HepG2 (cell line): Measurements from ENCODE around the gene RBM25. TPM values are rescaled to one million over a fixed set of nuclear protein-coding genes. Genes with fewer than 3 reads are reported as not detected.

ENCODE experiments used
- ATAC-seq: fragments of 200-7000 bp; cut with Tn5 transposase; 3 replicates; pipeline ENCODE4 v1.9.1; 2020; ENCODE audit warnings: mild to moderate bottlenecking, moderate library complexity
- BruUV-seq: library from RNA; stranded (reverse); fragments of 400-500 nt; replicated peaks from 2 replicates; lab custom pipeline; 2021; lab: Mats Ljungman, UMichigan
- CTCF ChIA-PET: fragments of 300-600 bp; formaldehyde crosslinking; extraction: SDS; loops from one replicate; lab custom pipeline; 2021; ENCODE audit warnings: low total read pairs, inconsistent platforms, low intra/inter-chr PET ratio; lab: Yijun Ruan, JAX
- POLR2A ChIA-PET: fragments of 350-600 bp; sonication (Branson Sonifier 250); formaldehyde crosslinking; loops from one replicate; lab custom pipeline; 2020; ENCODE audit warnings: antibody characterized with exemption, inconsistent platforms; lab: Yijun Ruan, JAX
- DNase-seq: peaks from one replicate; pipeline ENCODE4 v3.0.0-alpha.2; 2015; ENCODE audit warnings: low spot score
- FAIRE-seq: peaks from 3 replicates; lab custom pipeline; 2011; peaks lifted over from hg19 to GRCh38; lab: Jason Lieb, UNC
- H2AFZ ChIP-seq: one replicate; pipeline ENCODE4 v1.6.1; 2011; ENCODE audit warnings: low read length, inconsistent platforms
- H3K27ac ChIP-seq: fragments of 300-600 bp; 3 replicates; pipeline ENCODE4 v1.8.0; 2011; ENCODE audit warnings: mixed run types, mild to moderate bottlenecking, mixed read lengths, low read length, inconsistent platforms; ENCODE audit not compliant: insufficient read depth; ENCODE audit errors: extremely low read length
- H3K27me3 ChIP-seq, 2 experiments: fragments of 200-600 bp in 1 of 2; 2 replicates in 1 of 2; 3 replicates in 1 of 2; pipeline versions ENCODE4 v1.6.0 to v1.8.0; 2011; ENCODE audit warnings: low read length in 2 of 2, mild to moderate bottlenecking in 2 of 2, moderate library complexity in 2 of 2, inconsistent platforms in 1 of 2; ENCODE audit not compliant: insufficient read depth in 2 of 2, control insufficient read depth in 1 of 2
- H3K36me3 ChIP-seq, 2 experiments: fragments of 200-600 bp in 1 of 2; replicated peaks in 1 of 2; 2 replicates in 1 of 2; 3 replicates in 1 of 2; pipeline versions ENCODE4 v1.5.1 to v1.8.0; 2011; ENCODE audit warnings: low read length in 2 of 2, inconsistent platforms in 1 of 2; ENCODE audit not compliant: insufficient read depth in 2 of 2, control insufficient read depth in 1 of 2
- H3K4me1 ChIP-seq: 2 replicates; pipeline ENCODE4 v1.5.1; 2012; ENCODE audit warnings: low read length, inconsistent platforms; ENCODE audit not compliant: insufficient read depth
- H3K4me2 ChIP-seq: 2 replicates; pipeline ENCODE4 v1.6.0; 2011; ENCODE audit warnings: low read depth, low read length, inconsistent platforms
- H3K4me3 ChIP-seq, 3 experiments: fragments of 200-600 bp in 1 of 3; sonication (generic), shearing (Covaris generic) in 1 of 3; replicated peaks in 1 of 3; 2 replicates each; pipeline ENCODE4 v1.5.1; 2011 to 2016; ENCODE audit warnings: low read length in 3 of 3, inconsistent platforms in 2 of 3, low read depth in 2 of 3, mild to moderate bottlenecking in 2 of 3, control low read depth in 1 of 3, mixed read lengths in 1 of 3; ENCODE audit not compliant: insufficient read depth in 1 of 3
- H3K79me2 ChIP-seq: one replicate; pipeline ENCODE4 v1.6.1; 2011; ENCODE audit warnings: low read length, inconsistent platforms; ENCODE audit not compliant: insufficient read depth
- H3K9ac ChIP-seq: 2 replicates; pipeline ENCODE4 v1.6.0; 2011; ENCODE audit warnings: mild to moderate bottlenecking, low read depth, low read length, inconsistent platforms; ENCODE audit not compliant: insufficient read depth
- H3K9me3 ChIP-seq: 2 replicates; pipeline ENCODE4 v1.5.1; 2012; ENCODE audit warnings: mild to moderate bottlenecking, low read length
- H4K20me1 ChIP-seq: 2 replicates; pipeline ENCODE4 v1.6.0; 2011; ENCODE audit warnings: inconsistent platforms, mild to moderate bottlenecking, low read length, moderate library complexity; ENCODE audit not compliant: insufficient read depth
- ATF4 ChIP-seq, 2 experiments: fragments of 450-650 bp in 1 of 2; sonication (generic) in 1 of 2; formaldehyde crosslinking; IDR thresholded peaks; 2 replicates each; pipeline versions ENCODE4 v1.5.0 to v1.8.0; 2020 to 2022; ENCODE audit warnings: mild to moderate bottlenecking in 1 of 2, missing genetic modification reagents in 1 of 2
- RAD51 ChIP-seq: fragments of 450-650 bp; IDR thresholded peaks from 2 replicates; pipeline ENCODE4 v1.6.1; 2016; ENCODE audit warnings: borderline replicate concordance
- RNF219 ChIP-seq: sonication (generic); formaldehyde crosslinking; IDR thresholded peaks from 2 replicates; pipeline ENCODE4 v1.5.0; 2020; ENCODE audit warnings: mild to moderate bottlenecking, missing genetic modification reagents
- SRSF4 ChIP-seq: fragments of 200-400 bp; formaldehyde crosslinking; IDR thresholded peaks from one replicate; pipeline ENCODE4 v1.6.1; 2018; ENCODE audit warnings: mild to moderate bottlenecking, low read depth, low read length, moderate library complexity; ENCODE audit not compliant: poor library complexity, severe bottlenecking
- WGBS: methylation state at CpG from one replicate; pipeline ENCODE4 v1.1.6; 2017; ENCODE audit warnings: low lambda C conversion rate; 5-methylcytosine and 5-hydroxymethylcytosine counted together
- in situ Hi-C: cut with HindIII; loops from 2 replicates; pipeline ENCODE4 v1.10.0; 2017; ENCODE audit warnings: low pct_unique_long_range_greater_than_20kb; ENCODE audit not compliant: extremely low pct_ligation_motif_present
- intact Hi-C: fragments of 100-400 bp; cut with micrococcal nuclease; formaldehyde crosslinking; loops from one replicate; pipeline ENCODE4 v1.10.0; 2022; ENCODE audit not compliant: unreplicated experiment
- polyA plus RNA-seq, 8 experiments: library from polyadenylated mRNA; depleted of rRNA in 3 of 8; stranded (reverse) in 7 of 8; unstranded in 1 of 8; fragments of >200 nt; fragmentation: Illumina TruSeq in 4 of 8; extraction: Trizol in 4 of 8; gene quantifications; 2 replicates each; pipeline versions ENCODE4 v1.2.1 to v1.2.3, GENCODE V29; 2011 to 2016; ENCODE audit warnings: low read depth in 4 of 8, missing spikeins in 1 of 8, mixed read lengths in 1 of 8; ENCODE audit not compliant: insufficient read depth in 1 of 8
- total RNA-seq, 5 experiments: library from RNA; depleted of rRNA; stranded (reverse); fragments of >200 nt; fragmentation: Illumina TruSeq; extraction: Trizol; gene quantifications; 2 replicates each; pipeline ENCODE4 v1.2.3, GENCODE V29; 2016; ENCODE audit warnings: low read depth in 1 of 5

RBM25 gene
- total and polyA plus RNA-seq, 2 of the 13 experiments (the other 11 are each of a cell fraction or from before 2014, with no cell fraction given): 34.1 to 65.9 TPM

GRCh38 chr14:73140811-73141323 is 82.5 kb downstream of the RBM25 start:
- WGBS: 93% methylated on average over 1 of the region's 1 CpG
- DNase-seq: no peak
- H3K4me3 ChIP-seq: no peak overlapping the region
- no peaks in the 10 kb centered on the region for H4K20me1 ChIP-seq
- peaks cover 38% of the 10 kb centered on the region for H3K4me1 ChIP-seq
- ChIA-PET CTCF (no interaction called here), POLR2A (no interaction called here)
- BruUV-seq: no TSS peak
- TF ChIP-seq RAD51: 0 out of 2 replicates have a peak, but pooled peaks have one; percentile 6
- TF ChIP-seq ATF4 (CRISPR knock-in tag; IDR thresholded peaks at IDR 0.05): peak in 1 of 2 experiments; percentile 57; a peak in 1 of 4 replicates
- no peak for TF ChIP-seq SRSF4
- no peak for TF ChIP-seq RNF219 (CRISPR knock-in tag)
- FAIRE-seq: no peak
- ATAC-seq: no peak
- intact Hi-C loops (no loop called here), in situ Hi-C loops (no loop called here)
- H3K9ac ChIP-seq: no peak overlapping the region
- H2AFZ ChIP-seq: no peak overlapping the region
- H3K79me2 ChIP-seq: peaks cover 59% of the 10 kb centered on the region
- no peaks in the 10 kb centered on the region for H3K9me3 ChIP-seq
- H3K4me2 ChIP-seq: no peak overlapping the region
- no peaks in the 10 kb centered on the region for H3K36me3 ChIP-seq
- no peak overlapping the region for H3K27ac ChIP-seq
- H3K27me3 ChIP-seq: no peaks in the 10 kb centered on the region; a peak in 1 of 5 replicates
